HepG2 (cell line): ENCODE results near the gene GPR12. TPM values are rescaled to one million over a fixed set of nuclear protein-coding genes. Genes with fewer than 3 reads are reported as not detected.
A peak's percentile ranks its signal among the peaks of the same experiment; 100 is the strongest.

Experiments
- ASH2L ChIP-seq: fragments of 300-600, 200-600 bp; sonication (generic); IDR thresholded peaks from 2 replicates; pipeline ENCODE4 v1.7.0; 2017; ENCODE audit warnings: low read depth, mild to moderate bottlenecking, moderate library complexity, mixed read lengths, low read length; ENCODE audit not compliant: insufficient read length
- FOXM1 ChIP-seq: sonication (generic); formaldehyde crosslinking; IDR thresholded peaks from 2 replicates; pipeline ENCODE4 v1.5.0; 2020; ENCODE audit warnings: missing genetic modification reagents
- HHEX ChIP-seq: IDR thresholded peaks from 2 replicates; pipeline ENCODE4 v1.6.1; 2016; ENCODE audit warnings: control low read depth
- HNRNPUL1 ChIP-seq: fragments of 200-400 bp; formaldehyde crosslinking; IDR thresholded peaks from 2 replicates; pipeline ENCODE4 v1.6.1; 2017; ENCODE audit warnings: low read depth, mild to moderate bottlenecking, low read length, moderate library complexity
- NFKB2 ChIP-seq: sonication (generic); formaldehyde crosslinking; IDR thresholded peaks from 2 replicates; pipeline ENCODE4 v1.4.0; 2020; ENCODE audit warnings: missing genetic modification reagents, borderline replicate concordance
- RARG ChIP-seq: sonication (generic); formaldehyde crosslinking; IDR thresholded peaks from 2 replicates; pipeline ENCODE4 v1.4.0; 2020; ENCODE audit warnings: low read depth, mild to moderate bottlenecking, missing genetic modification reagents
- SMAD9 ChIP-seq: sonication (generic); formaldehyde crosslinking; IDR thresholded peaks from 2 replicates; pipeline ENCODE4 v1.5.1; 2020; ENCODE audit warnings: mild to moderate bottlenecking, missing genetic modification reagents
- SMC3 ChIP-seq: IDR thresholded peaks from 2 replicates; pipeline ENCODE4 v1.6.1; 2011; ENCODE audit warnings: low read length, improper control_type of control experiment
- SRSF1 ChIP-seq: fragments of 200-400 bp; formaldehyde crosslinking; optimal IDR thresholded peaks from 2 replicates; pipeline ENCODE3; 2017; ENCODE audit warnings: mild to moderate bottlenecking, low read depth, low read length, moderate library complexity
- ZNF451 ChIP-seq: sonication (generic); formaldehyde crosslinking; IDR thresholded peaks from 2 replicates; pipeline ENCODE4 v1.5.0; 2020; ENCODE audit warnings: mild to moderate bottlenecking, missing genetic modification reagents
- ZNF672 ChIP-seq: sonication (generic); formaldehyde crosslinking; IDR thresholded peaks from 2 replicates; pipeline ENCODE4 v1.8.1; 2022; ENCODE audit warnings: missing genetic modification reagents
- ZNF687 ChIP-seq: sonication (generic); formaldehyde crosslinking; IDR thresholded peaks from 2 replicates; pipeline ENCODE4 v1.5.1; 2020; ENCODE audit warnings: mild to moderate bottlenecking, missing genetic modification reagents, moderate library complexity
- ZNF7 ChIP-seq: IDR thresholded peaks from 2 replicates; pipeline ENCODE4 v1.6.1; 2016; ENCODE audit warnings: missing biosample characterization, missing genetic modification reagents
- polyA plus RNA-seq, 8 experiments: library from polyadenylated mRNA; depleted of rRNA in 3 of 8; stranded (reverse) in 7 of 8; unstranded in 1 of 8; fragments of >200 nt; fragmentation: Illumina TruSeq in 4 of 8; extraction: Trizol in 4 of 8; gene quantifications; 2 replicates each; pipeline versions ENCODE4 v1.2.1 to v1.2.3, GENCODE V29; 2011 to 2016; ENCODE audit warnings: low read depth in 4 of 8, missing spikeins in 1 of 8, mixed read lengths in 1 of 8; ENCODE audit not compliant: insufficient read depth in 1 of 8
- total RNA-seq, 5 experiments: library from RNA; depleted of rRNA; stranded (reverse); fragments of >200 nt; fragmentation: Illumina TruSeq; extraction: Trizol; gene quantifications; 2 replicates each; pipeline ENCODE4 v1.2.3, GENCODE V29; 2016; ENCODE audit warnings: low read depth in 1 of 5
- TF ChIP-seq, protein P1 (sequence below): sonication (generic); formaldehyde crosslinking; IDR thresholded peaks from 2 replicates; pipeline ENCODE4 v1.9.0; 2021; ENCODE audit warnings: missing genetic modification reagents, mild to moderate bottlenecking, borderline replicate concordance
- TF ChIP-seq, protein P2 (sequence below): sonication (generic); formaldehyde crosslinking; IDR thresholded peaks from 2 replicates; pipeline ENCODE4 v1.8.0; 2022; ENCODE audit warnings: low read depth, missing genetic modification reagents
- TF ChIP-seq, protein P3 (sequence below): sonication (generic); formaldehyde crosslinking; IDR thresholded peaks from 2 replicates; pipeline ENCODE4 v1.5.0; 2020; ENCODE audit warnings: mild to moderate bottlenecking, missing genetic modification reagents, moderate library complexity
- TF ChIP-seq, protein P4 (sequence below): IDR thresholded peaks from 2 replicates; pipeline ENCODE4 v1.6.1; 2016; ENCODE audit warnings: low read depth, control low read depth
- TF ChIP-seq, protein P5 (sequence below): sonication (generic); formaldehyde crosslinking; IDR thresholded peaks from 2 replicates; pipeline ENCODE4 v1.8.0; 2022; ENCODE audit warnings: mild to moderate bottlenecking, missing genetic modification reagents, moderate library complexity

GPR12 gene
- total and polyA plus RNA-seq, 2 of the 13 experiments (the other 11 are each of a cell fraction or from before 2014, with no cell fraction given) = not detected

GRCh38 chr13:26721251-26722121, 39.1 kb downstream of the GPR12 start (continued):
- TF ChIP-seq ZNF687 (CRISPR knock-in tag) = peak; percentile 48
- no peak for TF ChIP-seq HNRNPUL1
- no peak for TF ChIP-seq HHEX (CRISPR knock-in tag)
- TF ChIP-seq, protein P1, sequence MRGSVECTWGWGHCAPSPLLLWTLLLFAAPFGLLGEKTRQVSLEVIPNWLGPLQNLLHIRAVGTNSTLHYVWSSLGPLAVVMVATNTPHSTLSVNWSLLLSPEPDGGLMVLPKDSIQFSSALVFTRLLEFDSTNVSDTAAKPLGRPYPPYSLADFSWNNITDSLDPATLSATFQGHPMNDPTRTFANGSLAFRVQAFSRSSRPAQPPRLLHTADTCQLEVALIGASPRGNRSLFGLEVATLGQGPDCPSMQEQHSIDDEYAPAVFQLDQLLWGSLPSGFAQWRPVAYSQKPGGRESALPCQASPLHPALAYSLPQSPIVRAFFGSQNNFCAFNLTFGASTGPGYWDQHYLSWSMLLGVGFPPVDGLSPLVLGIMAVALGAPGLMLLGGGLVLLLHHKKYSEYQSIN = no peak
- TF ChIP-seq, protein P2, sequence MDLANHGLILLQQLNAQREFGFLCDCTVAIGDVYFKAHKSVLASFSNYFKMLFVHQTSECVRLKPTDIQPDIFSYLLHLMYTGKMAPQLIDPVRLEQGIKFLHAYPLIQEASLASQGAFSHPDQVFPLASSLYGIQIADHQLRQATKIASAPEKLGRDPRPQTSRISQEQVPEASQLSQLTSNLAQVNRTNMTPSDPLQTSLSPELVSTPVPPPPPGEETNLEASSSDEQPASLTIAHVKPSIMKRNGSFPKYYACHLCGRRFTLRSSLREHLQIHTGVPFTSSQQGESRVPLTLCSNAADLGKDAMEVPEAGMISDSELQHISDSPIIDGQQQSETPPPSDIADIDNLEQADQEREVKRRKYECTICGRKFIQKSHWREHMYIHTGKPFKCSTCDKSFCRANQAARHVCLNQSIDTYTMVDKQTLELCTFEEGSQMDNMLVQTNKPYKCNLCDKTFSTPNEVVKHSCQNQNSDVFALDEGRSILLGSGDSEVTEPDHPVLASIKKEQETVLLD = no peak
- TF ChIP-seq NFKB2 = no peak
- TF ChIP-seq RARG (CRISPR knock-in tag) = no peak
- no peak for TF ChIP-seq ASH2L
- no peak for TF ChIP-seq SMAD9
- TF ChIP-seq ZNF7 (CRISPR knock-in tag) = no peak
- TF ChIP-seq ZNF451 = no peak
- TF ChIP-seq SRSF1 = no peak
- TF ChIP-seq ZNF672 (CRISPR knock-in tag) = no peak
- TF ChIP-seq, protein P3, sequence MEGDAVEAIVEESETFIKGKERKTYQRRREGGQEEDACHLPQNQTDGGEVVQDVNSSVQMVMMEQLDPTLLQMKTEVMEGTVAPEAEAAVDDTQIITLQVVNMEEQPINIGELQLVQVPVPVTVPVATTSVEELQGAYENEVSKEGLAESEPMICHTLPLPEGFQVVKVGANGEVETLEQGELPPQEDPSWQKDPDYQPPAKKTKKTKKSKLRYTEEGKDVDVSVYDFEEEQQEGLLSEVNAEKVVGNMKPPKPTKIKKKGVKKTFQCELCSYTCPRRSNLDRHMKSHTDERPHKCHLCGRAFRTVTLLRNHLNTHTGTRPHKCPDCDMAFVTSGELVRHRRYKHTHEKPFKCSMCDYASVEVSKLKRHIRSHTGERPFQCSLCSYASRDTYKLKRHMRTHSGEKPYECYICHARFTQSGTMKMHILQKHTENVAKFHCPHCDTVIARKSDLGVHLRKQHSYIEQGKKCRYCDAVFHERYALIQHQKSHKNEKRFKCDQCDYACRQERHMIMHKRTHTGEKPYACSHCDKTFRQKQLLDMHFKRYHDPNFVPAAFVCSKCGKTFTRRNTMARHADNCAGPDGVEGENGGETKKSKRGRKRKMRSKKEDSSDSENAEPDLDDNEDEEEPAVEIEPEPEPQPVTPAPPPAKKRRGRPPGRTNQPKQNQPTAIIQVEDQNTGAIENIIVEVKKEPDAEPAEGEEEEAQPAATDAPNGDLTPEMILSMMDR (CRISPR knock-in tag) = peak; percentile 36
- TF ChIP-seq, protein P4, sequence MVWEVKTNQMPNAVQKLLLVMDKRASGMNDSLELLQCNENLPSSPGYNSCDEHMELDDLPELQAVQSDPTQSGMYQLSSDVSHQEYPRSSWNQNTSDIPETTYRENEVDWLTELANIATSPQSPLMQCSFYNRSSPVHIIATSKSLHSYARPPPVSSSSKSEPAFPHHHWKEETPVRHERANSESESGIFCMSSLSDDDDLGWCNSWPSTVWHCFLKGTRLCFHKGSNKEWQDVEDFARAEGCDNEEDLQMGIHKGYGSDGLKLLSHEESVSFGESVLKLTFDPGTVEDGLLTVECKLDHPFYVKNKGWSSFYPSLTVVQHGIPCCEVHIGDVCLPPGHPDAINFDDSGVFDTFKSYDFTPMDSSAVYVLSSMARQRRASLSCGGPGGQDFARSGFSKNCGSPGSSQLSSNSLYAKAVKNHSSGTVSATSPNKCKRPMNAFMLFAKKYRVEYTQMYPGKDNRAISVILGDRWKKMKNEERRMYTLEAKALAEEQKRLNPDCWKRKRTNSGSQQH = no peak
- TF ChIP-seq, protein P5, sequence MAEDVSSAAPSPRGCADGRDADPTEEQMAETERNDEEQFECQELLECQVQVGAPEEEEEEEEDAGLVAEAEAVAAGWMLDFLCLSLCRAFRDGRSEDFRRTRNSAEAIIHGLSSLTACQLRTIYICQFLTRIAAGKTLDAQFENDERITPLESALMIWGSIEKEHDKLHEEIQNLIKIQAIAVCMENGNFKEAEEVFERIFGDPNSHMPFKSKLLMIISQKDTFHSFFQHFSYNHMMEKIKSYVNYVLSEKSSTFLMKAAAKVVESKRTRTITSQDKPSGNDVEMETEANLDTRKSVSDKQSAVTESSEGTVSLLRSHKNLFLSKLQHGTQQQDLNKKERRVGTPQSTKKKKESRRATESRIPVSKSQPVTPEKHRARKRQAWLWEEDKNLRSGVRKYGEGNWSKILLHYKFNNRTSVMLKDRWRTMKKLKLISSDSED (CRISPR knock-in tag) = no peak
- no peak for TF ChIP-seq FOXM1 (CRISPR knock-in tag)
- TF ChIP-seq SMC3 = no peak
